ENCODE results near the gene DFFB.

DFFB gene

DNA sequence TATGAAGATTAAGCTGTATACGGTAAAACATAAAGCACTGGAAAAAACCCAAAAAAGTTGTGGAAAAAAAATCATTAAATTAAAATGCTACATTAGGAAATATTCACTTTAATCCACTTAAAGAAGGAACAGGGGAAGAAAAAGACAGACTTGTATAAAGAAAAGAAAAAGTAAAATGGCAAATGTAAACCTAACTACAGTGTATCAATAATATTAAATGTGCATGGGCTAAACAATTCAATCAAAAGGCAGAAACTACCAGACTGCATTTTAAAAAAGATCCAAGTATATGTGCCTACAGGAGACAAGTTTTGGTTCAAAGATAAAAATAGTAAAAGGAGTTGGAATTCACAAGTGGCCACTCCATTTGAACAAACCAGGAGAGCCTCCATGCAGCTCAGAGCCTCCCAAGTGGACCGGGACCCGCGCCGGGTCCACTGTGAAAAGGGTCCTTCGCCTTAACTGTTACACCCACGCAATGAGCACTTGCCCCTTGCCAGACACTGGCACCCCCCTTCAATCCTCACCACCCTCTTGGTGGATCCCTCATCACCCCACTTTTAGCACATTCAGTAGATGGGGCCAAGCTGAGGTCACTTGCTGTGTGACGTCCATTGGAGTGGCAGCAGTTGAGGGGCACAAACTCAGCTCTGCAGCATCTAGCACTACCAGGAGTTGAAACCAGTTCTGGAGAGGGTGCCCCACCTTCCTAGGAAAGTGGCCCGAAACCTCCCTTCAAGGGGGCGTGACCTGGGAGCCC lies 41.9 kb downstream of the DFFB start:
- no peak for DNase-seq

DNA sequence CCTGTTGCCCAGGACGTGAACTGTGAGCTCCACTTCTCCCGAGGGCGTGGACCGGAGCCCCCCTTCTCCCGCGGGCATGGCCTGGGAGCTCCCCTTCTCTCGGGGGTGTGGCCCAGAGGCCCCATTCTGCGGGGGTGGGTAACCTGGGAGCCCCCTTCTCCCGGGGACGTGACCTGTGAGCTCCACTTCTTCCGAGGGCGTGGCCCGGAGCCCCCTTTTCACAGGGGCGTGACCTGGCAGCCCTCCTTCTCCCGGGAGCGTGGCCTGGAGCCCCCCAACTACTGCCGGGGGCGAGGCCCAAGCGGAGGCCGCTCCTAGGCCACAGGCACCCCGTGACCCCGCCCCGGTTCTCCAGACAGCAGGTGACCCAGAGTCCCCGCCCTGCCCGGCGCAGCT lies 42.5 kb downstream of the DFFB start:
- no peak for DNase-seq

DNA sequence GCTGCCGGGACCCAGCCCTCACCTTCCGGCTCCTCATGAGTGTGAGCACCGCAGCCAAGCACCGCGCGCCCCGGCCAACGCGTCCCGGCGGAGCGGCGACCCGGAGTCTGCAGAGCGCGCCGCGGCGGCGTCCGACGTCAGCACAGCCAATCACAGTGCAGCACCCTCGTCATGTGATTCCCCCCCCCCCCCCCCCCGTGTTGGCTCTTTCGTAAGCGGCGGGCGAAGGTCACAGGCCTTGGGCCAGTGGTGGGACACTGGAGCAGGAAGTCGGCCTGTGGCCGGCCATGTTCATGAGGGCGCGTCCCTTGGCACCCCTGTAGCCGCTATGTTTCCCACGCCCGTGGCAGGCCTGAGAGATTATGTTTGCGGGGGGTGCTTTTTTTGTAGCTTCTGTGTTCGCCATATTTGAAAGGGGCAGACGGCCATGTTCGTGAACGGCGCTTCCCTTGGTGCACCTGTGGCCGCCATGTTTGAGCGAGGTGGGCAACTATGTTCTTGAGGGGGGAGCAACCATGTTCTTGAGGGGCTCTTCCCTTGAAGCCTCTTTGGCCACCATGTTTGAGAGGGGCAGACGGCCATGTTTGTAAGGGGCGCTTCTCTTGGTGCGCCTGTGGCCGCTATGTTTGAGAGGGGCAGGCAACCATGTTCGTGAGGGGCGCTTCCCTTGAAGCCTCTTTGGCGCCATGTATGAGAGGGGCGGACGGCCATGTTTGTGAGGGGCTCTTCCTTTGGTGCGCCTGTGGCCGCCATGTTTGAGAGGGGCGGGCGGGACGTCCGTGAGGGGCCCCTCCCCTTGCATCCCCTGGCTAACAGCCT lies 43.1 kb downstream of the DFFB start, which contains the start of gene C1orf174:
Gene C1orf174, minus strand, starts transcription at position 123 of the 819 bp plus-strand sequence. Its CDS starts 86 bp downstream, at position 37.
- peak; percentile 98 for DNase-seq

DNA sequence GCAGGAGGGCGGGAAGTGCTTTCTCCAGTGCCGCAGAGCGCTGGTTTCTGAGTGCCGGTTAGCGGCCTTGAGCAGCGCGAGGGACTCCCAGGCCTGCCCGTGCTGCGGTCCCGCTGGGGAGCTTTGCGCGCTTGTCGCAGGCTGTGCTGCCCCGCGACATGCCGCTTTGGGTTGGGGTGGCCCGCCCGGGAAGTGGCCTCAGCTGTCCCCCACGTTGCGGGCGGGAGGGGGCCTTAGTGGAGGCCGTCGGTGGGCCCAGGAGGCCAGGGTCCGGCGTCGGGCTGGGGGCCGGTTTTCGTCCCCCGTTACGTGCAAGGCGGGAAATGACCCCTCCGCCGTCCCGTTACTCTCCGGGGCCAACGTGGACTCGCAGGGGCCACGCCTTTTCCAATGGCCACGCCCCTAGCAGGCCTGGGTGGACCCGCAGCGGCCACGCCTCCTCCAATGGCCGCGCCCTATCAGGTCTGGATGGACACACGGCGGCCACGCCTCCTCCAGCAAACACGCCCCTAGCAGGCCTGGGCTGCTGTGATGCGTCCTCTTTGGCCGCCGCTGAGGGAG lies 43.8 kb downstream of the DFFB start:
- DNase-seq, result peak; percentile 90

DNA sequence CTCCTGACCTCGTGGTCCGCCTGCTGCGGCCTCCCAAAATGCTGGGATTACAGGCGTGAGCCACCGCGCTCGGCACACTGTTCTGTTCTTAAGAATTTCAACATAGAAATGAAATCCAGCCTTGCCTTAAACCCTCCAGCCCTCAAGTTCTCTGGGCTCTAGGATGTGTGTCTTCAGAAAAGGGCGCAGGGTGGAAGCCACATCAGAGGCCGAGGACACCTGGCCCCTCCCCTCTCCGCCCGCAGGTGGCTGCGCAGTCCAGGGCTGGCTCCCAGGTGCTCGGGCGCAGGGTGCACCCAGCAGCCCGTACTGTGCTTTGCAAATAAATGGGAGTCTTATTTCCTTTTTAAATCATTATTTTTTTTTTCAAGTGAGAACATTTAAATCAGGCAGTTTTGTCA lies 44.8 kb downstream of the DFFB start:
- DNase-seq, result no peak

DNA sequence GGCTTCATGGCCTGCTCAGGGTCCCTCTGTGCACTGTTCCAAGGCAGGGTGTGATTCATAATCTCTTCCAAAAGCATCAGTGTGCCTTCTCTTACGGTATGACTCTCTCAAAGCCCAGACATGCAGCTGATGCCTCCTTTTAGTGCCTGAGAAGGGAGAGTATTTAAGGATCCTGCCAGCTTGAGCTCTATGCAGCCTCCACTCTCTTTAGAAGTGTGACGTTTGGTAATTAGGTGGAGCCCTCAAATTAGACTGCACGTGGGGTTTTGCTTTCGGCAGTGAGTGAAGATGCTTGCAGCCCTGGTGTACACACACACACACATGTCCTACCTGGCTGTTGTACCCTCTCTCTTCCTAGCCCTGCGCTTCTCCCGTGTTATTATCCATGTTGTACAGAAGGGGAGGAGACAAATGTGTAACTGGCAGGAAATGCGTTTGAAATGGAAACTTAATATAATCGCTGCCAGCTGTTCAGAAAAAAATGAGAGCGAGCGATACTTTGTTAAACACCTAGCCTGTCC lies 45.4 kb downstream of the DFFB start:
- no peak for DNase-seq

DNA sequence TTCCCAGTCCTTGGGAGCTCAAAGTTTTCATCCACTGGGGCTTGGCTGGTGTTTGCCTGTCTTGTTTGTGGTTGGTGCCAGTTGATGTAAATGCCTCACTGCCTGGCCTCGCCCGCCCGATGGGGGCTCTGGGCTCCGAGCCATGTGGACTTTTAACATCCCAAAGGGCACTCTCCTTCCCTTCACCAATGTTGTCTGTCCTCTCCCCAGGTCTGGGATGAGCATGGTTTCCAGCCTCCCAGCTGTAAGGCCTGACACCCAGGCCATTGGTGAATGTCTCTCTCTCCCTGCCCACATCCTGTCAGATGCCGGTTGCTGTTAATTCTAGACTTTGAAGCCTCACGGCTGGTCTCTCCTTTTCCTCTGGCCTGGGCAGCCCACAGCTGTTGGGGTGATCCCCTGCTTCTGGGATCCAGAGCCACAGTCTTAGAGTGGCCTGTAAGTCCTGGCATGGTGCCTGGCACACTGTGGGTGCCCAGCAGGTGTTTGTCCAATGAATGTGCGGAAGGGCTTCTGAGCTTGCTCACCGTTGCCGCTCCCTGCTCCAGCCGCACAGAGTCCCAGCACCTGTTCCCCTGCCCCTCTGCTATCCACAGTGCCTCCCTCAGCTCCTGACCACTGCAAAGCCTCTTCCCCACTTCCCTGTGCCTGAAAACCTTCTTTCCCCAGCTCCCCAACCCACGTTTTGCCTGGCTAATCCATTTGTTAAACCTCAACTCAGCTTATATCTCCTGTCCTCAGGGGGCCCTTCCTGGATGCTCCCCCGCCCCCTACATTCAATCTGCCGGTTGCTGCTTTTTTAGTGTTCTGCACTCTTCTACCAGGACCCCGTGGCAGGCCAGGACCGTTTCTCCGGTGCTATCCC lies 46.1 kb downstream of the DFFB start:
- DNase-seq, result peak; percentile 88

DNA sequence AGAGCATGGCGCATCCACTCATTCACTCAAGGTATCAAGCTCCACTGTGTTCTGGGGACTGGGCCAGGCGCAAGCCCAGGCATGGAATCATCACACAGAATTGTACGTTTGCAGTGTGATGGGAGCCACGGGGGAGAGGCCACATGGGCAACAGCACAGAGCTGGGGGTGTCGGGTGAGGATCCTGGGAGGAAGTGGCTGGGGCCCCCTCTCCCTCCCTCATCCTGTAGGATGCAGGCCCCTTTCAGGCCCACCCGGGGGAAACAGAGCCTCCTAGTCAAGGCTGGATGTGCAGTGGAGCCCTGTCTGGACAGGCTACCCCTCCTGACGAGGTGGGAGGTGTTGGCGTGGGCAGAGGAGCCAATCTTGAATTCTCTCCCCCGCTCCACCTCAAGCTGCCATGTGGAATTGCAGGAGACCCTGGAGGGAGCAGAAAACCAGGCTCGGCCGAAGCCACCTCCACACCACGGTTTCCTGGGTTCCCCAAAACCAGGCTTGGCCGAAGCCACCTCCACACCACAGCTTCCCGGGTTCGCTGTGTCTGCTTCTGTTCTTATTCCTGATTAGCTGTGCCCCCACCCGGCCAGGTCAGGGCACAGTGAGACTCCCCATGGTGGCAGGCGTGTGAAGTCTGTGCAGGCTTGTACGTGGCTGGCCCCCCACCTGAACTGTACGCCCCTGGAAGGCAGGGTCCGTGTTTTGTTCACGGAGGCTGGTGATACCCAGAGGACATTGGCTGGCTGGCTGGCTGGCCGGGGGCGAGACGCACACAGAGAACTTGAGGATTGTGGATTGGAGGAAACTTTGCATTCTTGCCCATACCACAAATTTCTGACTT lies 46.9 kb downstream of the DFFB start:
- no peak for DNase-seq

DNA sequence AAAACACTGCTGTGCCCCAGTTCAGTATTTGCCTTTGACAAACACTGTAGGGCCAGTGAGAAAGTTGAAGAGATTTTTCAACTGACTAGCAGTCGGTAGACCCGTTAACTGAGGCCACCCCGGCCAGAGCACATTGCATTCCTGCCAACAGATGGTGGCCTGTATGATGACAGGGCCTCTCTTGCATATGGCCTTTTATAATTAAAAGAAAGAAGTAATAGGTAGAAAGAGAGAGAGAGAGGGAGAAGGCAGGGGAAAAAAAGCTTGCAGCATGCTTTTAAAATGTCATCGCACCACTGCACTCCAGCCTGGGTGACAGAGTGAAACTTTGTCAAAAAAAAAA lies 47.5 kb downstream of the DFFB start:
- no peak for DNase-seq

DNA sequence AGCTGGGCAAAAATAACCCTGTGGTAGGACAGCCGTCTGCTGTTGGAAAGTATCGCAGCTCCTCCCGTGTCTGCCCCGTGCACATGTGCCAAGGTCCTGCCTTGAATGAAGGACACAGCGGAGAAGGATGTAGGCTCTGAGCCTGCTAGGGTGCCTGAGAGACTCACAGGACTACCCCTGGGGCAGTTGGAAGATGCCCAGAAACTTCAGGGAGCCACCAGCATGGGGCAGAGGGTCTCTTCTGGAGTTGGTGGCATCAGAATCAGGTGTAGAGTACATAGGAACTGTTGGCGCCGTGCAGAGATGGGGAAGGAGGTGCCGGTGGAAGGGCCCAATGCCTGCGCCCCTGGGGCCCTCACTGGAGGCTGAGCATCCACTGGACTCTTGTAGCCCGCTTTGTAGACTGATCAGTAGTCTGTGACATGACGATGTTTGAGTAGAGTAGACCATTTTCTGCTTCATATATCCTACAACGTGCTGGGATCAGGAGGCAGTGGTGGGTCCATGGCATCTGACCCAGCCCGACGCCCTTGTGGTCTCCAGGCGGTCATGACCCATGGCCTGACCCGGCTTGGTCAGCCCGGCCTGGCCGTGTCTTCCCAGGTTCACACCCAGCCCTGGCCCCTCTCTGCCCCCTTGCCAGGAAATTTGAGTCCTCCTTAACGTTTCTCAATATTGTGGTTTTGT lies 48.1 kb downstream of the DFFB start:
- no peak for DNase-seq

DNA sequence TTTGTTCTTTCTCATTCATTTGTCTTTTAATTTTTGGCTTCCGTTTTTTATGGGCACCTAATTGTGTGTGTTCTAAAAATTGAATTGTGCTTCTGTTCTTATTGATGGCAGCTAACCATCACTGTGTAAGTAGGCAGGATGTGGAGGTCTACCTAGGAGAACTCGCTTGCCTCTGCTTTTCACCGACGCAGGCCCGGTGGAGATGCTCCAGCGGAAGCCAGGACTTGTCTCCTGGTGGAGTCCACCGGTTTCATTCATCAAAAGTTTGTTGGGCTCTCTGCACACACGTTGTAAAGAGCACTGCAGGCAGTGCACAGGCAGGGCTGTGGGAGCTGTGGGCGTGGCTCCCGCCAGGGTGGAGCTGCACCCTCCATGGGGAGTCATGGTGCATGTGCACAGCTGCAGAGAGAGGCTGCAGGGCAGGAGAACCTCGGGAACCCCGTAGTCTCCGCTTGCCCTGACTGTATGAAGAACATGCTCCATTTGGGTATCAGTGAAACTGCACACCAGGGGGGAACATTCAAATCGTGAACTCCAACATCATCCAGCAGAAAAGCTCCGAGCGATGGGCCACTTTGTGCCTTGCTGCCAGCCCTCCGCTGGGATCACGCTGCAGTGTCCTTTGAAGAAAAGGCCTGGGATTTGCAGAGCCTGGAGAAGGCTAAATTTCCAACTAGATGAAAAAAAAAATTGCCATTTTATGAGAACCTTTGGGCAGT lies 48.8 kb downstream of the DFFB start:
- peak; percentile 35 for DNase-seq

DNA sequence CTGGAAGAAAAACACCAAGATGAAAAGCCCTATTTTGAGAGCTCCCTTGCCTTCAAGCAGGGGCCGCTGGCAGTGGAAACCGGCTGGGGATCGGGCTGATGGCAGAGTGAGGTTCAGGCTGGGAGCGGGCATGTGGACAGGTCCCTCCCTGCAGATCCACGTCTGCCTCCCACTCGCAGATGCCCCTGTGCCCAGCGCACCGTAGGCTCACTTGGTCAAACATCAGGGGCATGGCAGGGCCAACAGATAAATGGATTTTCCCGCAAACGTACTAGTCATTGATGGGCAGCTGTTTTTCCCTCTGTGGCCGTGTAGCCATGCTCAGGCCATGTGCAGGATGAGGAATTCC lies 49.4 kb downstream of the DFFB start:
- no peak for DNase-seq

DNA sequence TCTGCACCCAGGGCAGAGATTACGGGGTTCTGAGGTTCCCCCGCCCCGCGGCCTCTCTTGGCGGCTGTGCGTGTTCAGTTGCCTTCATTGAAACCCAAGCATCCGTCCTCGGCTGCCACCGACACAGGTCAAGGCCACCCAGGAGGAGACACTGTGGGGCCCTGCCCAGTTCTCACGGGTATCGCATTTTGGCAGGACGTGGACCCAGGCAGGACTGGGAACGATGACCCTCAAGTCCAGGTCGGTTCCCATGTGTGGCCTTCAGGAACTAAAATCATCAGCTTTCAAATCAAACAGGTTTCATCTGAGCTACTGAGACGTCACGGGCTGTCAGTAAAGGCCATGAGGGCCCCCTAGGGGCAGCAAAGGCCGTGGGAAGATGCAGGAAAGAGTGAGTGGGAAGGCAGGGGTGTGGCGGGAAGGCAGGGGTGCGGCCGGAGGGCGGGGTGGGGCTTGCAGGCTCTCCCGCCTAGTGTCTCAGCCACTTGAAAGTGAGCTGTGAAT lies 49.8 kb downstream of the DFFB start:
- DNase-seq, result no peak

DNA sequence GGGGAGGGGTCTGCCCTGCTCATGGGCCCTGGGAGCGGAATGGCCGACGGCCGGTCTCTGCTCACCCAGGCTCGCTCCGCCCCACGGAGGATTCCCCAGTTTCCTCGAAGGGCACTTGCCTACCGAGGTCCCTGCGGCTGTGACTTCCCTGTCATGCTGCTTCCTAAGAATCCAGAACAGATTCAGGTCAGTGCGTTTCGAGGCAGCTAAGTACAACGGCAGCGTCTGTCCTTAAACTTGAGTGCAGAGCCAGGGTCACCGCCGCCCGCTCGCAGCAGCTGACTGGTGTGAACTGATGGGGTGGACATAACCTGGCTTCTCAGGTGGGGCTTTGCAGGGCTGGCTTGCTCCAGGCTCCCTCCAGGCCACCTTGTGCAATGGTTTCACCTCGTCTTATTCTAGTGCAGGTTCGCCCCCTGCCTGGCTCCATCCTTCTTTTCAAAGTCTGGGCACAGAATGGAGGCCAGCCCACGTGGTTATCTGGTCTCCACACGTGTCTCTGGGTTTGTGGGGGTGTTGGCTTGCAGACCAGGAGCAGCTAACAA lies 50.4 kb downstream of the DFFB start:
- DNase-seq, result no peak

DNA sequence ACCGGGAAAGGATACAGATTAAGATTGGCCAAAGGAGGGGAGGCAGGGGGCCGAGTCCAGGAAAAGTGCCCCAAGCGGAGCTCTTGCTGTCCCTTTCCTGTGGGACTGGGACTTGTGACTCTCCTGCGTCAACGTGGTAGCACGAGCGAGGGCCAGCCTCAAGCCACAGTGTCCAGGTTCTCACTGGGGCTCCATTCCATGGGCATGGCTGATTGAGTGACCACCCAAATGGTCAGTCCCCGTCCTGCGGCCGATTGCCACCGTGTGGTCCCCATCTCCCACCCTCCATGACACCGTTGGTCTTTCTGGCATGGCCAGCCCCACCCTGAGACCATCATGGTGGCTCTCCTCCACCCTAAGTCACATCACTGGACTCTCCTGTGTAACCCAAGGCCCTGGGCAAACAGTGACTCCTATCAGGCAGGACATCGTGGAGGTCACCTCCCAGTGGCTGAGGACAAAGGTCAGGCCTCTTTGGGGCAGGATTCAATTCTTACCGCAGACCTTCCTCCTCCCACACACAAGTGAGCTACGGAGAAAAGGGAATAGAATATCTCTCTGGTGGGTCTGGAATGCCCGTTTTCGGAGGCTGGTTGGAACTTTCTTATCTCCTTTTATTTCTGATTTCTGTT lies 51.7 kb downstream of the DFFB start:
- no peak for DNase-seq

DNA sequence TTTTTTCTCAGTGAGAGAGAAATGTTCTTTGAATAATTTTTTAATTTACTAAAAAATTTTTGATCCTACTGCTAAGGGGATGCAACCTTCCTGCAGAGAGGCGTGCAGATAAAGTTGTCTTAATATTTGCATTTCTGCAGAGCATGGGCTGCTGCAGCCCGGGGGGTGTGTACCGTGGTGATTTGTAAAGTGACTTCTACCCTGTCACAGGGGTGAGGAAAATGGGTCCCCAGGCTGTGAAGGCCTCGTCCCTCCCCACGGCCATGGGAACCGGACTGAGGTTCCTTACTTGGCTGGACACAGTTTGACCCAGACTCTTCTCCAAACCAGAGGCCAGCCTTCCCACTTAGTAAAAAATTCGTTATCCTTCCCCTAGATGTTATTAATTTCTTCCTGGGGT lies 52.3 kb downstream of the DFFB start:
- DNase-seq, result no peak

DNA sequence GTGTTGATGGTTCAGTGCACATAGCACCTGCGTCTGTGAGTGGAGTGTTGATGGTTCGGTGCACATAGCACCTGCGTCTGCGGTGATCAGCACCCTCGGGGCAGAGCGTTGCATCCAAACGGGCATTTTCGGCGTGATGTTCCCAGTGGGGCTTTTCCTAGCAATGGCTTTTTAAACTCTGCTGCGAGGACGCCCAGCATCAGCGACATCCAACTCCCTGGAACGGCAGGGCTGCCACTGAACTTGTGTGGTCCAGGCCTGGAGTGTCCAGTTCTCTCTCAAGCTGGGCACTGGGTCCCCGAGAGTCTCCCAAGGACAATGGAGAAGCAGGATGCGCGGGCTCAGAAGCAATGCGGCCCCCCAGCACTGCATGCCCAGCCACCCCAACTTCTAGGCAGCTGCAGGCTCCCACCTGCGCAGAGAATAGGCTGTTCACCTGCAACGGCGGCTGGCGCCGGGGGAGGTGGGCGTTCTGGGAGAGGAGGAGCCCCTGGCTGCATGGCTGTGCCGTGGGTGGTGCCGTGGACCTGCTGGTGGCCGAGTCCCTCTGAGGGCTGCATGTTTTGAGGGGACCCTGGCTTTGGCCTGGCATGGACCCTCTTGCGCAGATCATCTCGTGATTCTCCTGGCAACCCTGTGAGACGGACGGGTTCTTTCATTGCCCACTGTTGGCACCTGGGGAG lies 52.9 kb downstream of the DFFB start:
- DNase-seq, result no peak

DNA sequence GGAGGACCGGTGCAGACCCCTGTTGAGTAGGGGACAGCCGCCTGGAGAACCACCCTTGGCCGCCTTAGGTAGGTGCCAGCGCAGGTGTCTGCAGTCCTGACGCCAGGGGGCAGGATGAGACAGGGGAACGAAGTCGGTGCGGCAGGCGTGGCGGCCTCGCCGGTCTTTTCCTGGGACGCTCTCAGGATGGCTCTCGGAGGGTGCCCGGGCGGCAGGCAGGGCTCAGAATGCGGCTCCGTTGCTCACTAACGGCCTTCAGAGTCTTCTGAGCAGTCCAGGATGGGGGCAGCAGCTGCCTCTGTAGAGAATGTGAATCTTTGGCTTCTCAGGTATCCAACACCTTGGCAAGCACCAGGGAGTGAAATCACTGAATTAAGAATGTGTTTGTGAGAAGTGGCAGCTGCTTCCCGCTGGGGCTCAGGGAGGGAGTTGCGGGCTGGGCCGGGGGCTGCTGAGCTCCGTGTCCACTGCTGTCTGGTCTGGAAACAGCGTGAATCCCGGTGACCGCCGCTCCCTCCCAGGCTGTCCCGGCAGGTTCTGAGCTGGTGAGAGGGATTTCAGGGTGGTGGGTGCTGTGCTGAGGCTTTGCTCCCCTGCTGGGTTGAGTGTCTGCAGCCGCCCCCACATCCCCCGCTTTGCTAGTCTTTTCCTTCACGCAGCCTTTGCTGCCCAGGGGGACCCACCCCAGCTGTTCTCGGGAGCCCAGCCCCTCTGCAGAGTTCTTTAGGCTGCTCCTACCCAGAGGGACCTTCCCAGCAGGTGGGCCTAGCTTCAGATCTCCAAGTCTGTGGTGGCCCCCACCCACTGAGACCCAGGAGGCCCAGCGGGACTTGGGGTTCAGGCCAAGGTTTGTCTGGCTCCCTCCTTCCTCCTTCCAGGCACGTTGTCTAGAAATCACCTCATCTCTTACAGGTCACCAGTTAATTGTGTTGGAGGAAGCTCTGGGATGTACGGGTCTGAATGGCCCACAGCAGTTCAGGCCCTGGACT lies 53.9 kb downstream of the DFFB start:
- peak; percentile 72 for DNase-seq

All from COR-L47 (cell line).